Breast epithelium (tissue), 3 donors: ENCODE data around the gene ARIH1.
"Not testable (repeated sequence)": the region's sequence is repeated elsewhere in the genome, so short reads cannot be mapped to it uniquely, and the experiment has no call there.

ENCODE experiments used
- POLR2A ChIP-seq: fragments of 450-650 bp; IDR thresholded peaks from one replicate; pipeline ENCODE4 v1.6.1; 2016; ENCODE audit warnings: antibody characterized with exemption, mild to moderate bottlenecking, moderate library complexity
- TF ChIP-seq, protein P1 (sequence below), 3 donors: fragments of 450-650 bp; IDR thresholded peaks; one replicate each; pipeline ENCODE4 v1.5.1; 2016 to 2017; ENCODE audit warnings: antibody characterized with exemption in 3 of 3, mild to moderate bottlenecking in 3 of 3, moderate library complexity in 3 of 3

DNA sequence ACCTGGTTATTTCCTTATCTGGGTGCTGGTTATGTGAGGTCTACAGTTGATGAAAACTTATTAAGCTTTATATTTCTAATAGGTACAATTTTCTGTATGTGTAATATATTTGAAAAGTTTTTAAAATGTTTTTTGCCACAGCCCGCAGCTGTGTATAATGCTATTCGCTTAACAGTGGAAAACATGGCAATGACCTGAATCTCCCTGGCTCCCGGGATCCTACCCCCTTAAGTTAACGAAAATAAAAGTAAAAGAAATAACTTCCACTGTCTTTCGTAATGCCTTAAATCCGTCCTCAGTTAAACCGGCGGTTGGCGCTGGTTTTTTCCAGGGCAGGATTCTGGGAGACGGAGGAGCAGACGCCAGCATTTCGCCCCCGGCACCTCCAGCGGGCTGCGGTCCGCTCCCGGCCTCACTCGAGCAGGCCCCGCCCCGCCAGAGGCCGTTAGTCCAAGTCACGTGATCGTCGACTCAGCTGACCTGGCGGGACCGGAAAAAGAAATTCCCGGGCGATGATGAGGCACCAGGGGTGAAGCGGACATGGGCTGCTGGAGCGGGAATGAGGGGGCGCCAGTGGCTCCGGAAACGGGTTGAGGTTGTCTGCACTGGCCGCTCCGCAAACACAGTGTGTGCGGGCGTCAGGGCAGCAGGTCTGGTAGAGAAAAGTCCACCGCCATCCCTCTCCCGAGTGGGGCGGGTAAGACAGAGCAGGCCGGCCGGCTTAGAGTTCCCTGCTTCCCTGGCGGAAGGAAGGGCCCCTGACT is 162.6 kb downstream of the ARIH1 start:
- TF ChIP-seq POLR2A: not testable (repeated sequence)
- TF ChIP-seq, protein P1, sequence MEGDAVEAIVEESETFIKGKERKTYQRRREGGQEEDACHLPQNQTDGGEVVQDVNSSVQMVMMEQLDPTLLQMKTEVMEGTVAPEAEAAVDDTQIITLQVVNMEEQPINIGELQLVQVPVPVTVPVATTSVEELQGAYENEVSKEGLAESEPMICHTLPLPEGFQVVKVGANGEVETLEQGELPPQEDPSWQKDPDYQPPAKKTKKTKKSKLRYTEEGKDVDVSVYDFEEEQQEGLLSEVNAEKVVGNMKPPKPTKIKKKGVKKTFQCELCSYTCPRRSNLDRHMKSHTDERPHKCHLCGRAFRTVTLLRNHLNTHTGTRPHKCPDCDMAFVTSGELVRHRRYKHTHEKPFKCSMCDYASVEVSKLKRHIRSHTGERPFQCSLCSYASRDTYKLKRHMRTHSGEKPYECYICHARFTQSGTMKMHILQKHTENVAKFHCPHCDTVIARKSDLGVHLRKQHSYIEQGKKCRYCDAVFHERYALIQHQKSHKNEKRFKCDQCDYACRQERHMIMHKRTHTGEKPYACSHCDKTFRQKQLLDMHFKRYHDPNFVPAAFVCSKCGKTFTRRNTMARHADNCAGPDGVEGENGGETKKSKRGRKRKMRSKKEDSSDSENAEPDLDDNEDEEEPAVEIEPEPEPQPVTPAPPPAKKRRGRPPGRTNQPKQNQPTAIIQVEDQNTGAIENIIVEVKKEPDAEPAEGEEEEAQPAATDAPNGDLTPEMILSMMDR (IDR thresholded peaks at IDR 0.05): not testable (repeated sequence)
